WTC11 (cell line): ENCODE results near the gene ST8SIA6. TPM values are rescaled to one million over a fixed set of nuclear protein-coding genes. Genes with fewer than 3 reads are reported as not detected.

Experiments used
- ATAC-seq: fragments of 200-7000 bp; cut with Tn5 transposase; 2 replicates; pipeline ENCODE4 v1.10.0; 2021; ENCODE audit warnings: mild to moderate bottlenecking, moderate library complexity
- CTCF ChIA-PET: fragments of 300-600 bp; sonication (Branson Sonifier 250); formaldehyde crosslinking; loops from one replicate; lab custom pipeline; 2021; ENCODE audit warnings: antibody characterized with exemption; lab: Charles Lee
- POLR2A ChIA-PET: fragments of 350-600 bp; sonication (Branson Sonifier 250); formaldehyde crosslinking; loops from one replicate; lab custom pipeline; 2021; ENCODE audit warnings: antibody characterized with exemption; lab: Charles Lee
- DNase-seq: peaks from one replicate; pipeline ENCODE4 v3.0.0; 2021; ENCODE audit warnings: low spot score
- H3K27ac Mint-ChIP-seq: 2 replicates; pipeline ENCODE4 v1.8.0; 2021; ENCODE audit warnings: mixed read lengths
- H3K27me3 Mint-ChIP-seq: 2 replicates; pipeline ENCODE4 v1.8.0; 2021; ENCODE audit warnings: low read depth, mild to moderate bottlenecking, moderate library complexity, mixed read lengths
- H3K36me3 Mint-ChIP-seq: 2 replicates; pipeline ENCODE4 v1.8.0; 2021; ENCODE audit warnings: mixed read lengths
- H3K4me1 Mint-ChIP-seq: 2 replicates; pipeline ENCODE4 v1.8.0; 2022; ENCODE audit warnings: mixed read lengths
- H3K4me3 Mint-ChIP-seq: 2 replicates; pipeline ENCODE4 v1.8.0; 2021; ENCODE audit warnings: mild to moderate bottlenecking, moderate library complexity, mixed read lengths
- H3K9me3 Mint-ChIP-seq: 2 replicates; pipeline ENCODE4 v1.8.0; 2021; ENCODE audit warnings: mixed read lengths
- CBFB ChIP-seq: sonication (generic); formaldehyde crosslinking; IDR thresholded peaks from 2 replicates; pipeline ENCODE4 v1.8.1; 2022; ENCODE audit warnings: mild to moderate bottlenecking, low read depth, missing genetic modification reagents
- FOXP1 ChIP-seq: sonication (generic); formaldehyde crosslinking; IDR thresholded peaks from 2 replicates; pipeline ENCODE4 v1.8.0; 2022; ENCODE audit warnings: missing genetic modification reagents, mild to moderate bottlenecking, moderate library complexity, borderline replicate concordance
- GTF2I ChIP-seq: fragments of 250-450 bp; sonication (Bioruptor Pico); conservative IDR thresholded peaks from 2 replicates; pipeline ENCODE4 v1.4.0; 2021; ENCODE audit warnings: mild to moderate bottlenecking
- HMGA2 ChIP-seq: fragments of 250-450 bp; sonication (Bioruptor Pico); IDR thresholded peaks from 2 replicates; pipeline ENCODE4 v1.4.0; 2021; ENCODE audit warnings: mild to moderate bottlenecking, moderate library complexity
- JUN ChIP-seq: sonication (generic); formaldehyde crosslinking; IDR thresholded peaks from 2 replicates; pipeline ENCODE4 v1.8.0; 2023; ENCODE audit warnings: mild to moderate bottlenecking, missing genetic modification reagents
- PRRX2 ChIP-seq: fragments of 250-450 bp; sonication (Bioruptor Pico); IDR thresholded peaks from 2 replicates; pipeline ENCODE4 v1.8.0; 2021; ENCODE audit warnings: mild to moderate bottlenecking
- RORB ChIP-seq: fragments of 250-450 bp; sonication (Bioruptor Pico); IDR thresholded peaks from 2 replicates; pipeline ENCODE4 v1.9.0; 2021; ENCODE audit warnings: mild to moderate bottlenecking
- SMAD4 ChIP-seq: sonication (generic); formaldehyde crosslinking; IDR thresholded peaks from 2 replicates; pipeline ENCODE4 v1.8.0; 2022; ENCODE audit warnings: mild to moderate bottlenecking, missing genetic modification reagents
- TP53 ChIP-seq: sonication (generic); formaldehyde crosslinking; IDR thresholded peaks from 2 replicates; pipeline ENCODE4 v1.8.1; 2023; ENCODE audit warnings: mild to moderate bottlenecking, missing genetic modification reagents
- ZNF121 ChIP-seq: sonication (generic); formaldehyde crosslinking; IDR thresholded peaks from 2 replicates; pipeline ENCODE4 v1.8.0; 2023; ENCODE audit warnings: missing genetic modification reagents
- ZNF232 ChIP-seq: sonication (generic); formaldehyde crosslinking; IDR thresholded peaks from 2 replicates; pipeline ENCODE4 v1.8.0; 2022; ENCODE audit warnings: mild to moderate bottlenecking, missing genetic modification reagents
- total RNA-seq: library from RNA; stranded (reverse); gene quantifications from 3 replicates; pipeline ENCODE4 v1.2.3, GENCODE V29; 2021
- TF ChIP-seq, protein P1 (sequence below): sonication (generic); formaldehyde crosslinking; IDR thresholded peaks from 2 replicates; pipeline ENCODE4 v1.8.1; 2023; ENCODE audit warnings: mild to moderate bottlenecking, missing genetic modification reagents, borderline replicate concordance
- TF ChIP-seq, protein P2 (sequence below): fragments of 250-450 bp; sonication (Bioruptor Pico); IDR thresholded peaks from 2 replicates; pipeline ENCODE4 v1.9.0; 2021; ENCODE audit warnings: mild to moderate bottlenecking
- TF ChIP-seq, protein P3 (sequence below): fragments of 250-450 bp; sonication (Bioruptor Pico); IDR thresholded peaks from 2 replicates; pipeline ENCODE4 v1.8.0; 2021; ENCODE audit warnings: mild to moderate bottlenecking
- TF ChIP-seq, protein P4 (sequence below): sonication (generic); formaldehyde crosslinking; IDR thresholded peaks from 2 replicates; pipeline ENCODE4 v1.8.0; 2022; ENCODE audit warnings: mild to moderate bottlenecking, missing genetic modification reagents
- TF ChIP-seq, protein P5 (sequence below): fragments of 250-450 bp; sonication (Bioruptor Pico); IDR thresholded peaks from 2 replicates; pipeline ENCODE4 v2.1.2; 2022; ENCODE audit warnings: mild to moderate bottlenecking, moderate library complexity

Gene ST8SIA6
- total RNA-seq, 1 experiment from 2014 or later, result 3.5 TPM

DNA sequence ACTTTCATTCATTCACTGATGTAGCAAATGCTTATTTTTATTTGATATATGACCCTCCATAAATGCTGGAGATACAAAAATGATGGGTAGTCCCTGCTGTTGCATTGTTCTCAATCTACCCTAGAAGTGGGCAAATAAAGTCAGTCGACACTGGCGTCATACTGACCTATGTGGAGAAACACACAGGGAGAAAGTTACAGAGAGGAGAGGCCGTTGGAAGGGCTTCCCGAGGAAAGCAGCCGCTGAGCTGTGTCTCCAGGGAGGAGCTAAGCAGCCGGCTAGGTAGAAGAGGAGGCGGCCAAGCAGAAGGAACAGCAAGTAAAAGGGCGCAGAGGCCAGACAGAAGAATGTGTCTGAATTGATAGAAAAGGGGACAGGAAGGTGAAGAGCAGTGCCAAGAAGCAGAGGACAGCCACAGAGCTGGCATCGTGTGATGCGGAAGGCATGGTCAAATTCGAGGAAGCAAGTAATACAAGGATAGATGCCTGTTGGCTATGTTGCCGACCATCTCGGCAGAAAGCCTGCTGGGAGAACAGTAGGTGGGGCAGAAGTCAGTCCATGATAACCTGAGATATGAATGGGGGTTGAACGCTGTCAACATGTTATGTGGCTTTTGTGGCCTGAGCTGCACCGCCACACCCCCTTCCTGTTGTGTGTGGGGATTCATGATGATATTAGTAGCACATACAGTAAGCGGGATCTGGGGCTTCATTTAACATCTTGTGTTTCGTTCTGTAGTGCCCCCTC lies 25.9 kb downstream of the ST8SIA6 start:
- DNase-seq (no peak), ATAC-seq (peak; percentile 60)
- Mint-ChIP-seq H3K4me1 (peaks cover 14% of the 10 kb centered on the region), H3K27me3 (no peaks in the 10 kb centered on the region), H3K9me3 (no peaks in the 10 kb centered on the region), H3K4me3 (no peak overlapping the region), H3K36me3 (no peaks in the 10 kb centered on the region)
- CTCF ChIA-PET, result interaction anchor here (1.0 to 1.4 kb wide), 3 partner anchors 17 to 52 kb away, joined by 4 to 7 read pairs (median 5); no protein-coding TSS in a partner anchor
- POLR2A ChIA-PET, result no interaction called here
- TF ChIP-seq GTF2I (CRISPR knock-in tag) (no peak), JUN (CRISPR knock-in tag) (no peak), FOXP1 (no peak), SMAD4 (CRISPR knock-in tag) (no peak), RORB (CRISPR knock-in tag) (no peak)
- TF ChIP-seq, protein P1, sequence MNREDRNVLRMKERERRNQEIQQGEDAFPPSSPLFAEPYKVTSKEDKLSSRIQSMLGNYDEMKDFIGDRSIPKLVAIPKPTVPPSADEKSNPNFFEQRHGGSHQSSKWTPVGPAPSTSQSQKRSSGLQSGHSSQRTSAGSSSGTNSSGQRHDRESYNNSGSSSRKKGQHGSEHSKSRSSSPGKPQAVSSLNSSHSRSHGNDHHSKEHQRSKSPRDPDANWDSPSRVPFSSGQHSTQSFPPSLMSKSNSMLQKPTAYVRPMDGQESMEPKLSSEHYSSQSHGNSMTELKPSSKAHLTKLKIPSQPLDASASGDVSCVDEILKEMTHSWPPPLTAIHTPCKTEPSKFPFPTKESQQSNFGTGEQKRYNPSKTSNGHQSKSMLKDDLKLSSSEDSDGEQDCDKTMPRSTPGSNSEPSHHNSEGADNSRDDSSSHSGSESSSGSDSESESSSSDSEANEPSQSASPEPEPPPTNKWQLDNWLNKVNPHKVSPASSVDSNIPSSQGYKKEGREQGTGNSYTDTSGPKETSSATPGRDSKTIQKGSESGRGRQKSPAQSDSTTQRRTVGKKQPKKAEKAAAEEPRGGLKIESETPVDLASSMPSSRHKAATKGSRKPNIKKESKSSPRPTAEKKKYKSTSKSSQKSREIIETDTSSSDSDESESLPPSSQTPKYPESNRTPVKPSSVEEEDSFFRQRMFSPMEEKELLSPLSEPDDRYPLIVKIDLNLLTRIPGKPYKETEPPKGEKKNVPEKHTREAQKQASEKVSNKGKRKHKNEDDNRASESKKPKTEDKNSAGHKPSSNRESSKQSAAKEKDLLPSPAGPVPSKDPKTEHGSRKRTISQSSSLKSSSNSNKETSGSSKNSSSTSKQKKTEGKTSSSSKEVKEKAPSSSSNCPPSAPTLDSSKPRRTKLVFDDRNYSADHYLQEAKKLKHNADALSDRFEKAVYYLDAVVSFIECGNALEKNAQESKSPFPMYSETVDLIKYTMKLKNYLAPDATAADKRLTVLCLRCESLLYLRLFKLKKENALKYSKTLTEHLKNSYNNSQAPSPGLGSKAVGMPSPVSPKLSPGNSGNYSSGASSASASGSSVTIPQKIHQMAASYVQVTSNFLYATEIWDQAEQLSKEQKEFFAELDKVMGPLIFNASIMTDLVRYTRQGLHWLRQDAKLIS (CRISPR knock-in tag), result no peak
- TF ChIP-seq, protein P2, sequence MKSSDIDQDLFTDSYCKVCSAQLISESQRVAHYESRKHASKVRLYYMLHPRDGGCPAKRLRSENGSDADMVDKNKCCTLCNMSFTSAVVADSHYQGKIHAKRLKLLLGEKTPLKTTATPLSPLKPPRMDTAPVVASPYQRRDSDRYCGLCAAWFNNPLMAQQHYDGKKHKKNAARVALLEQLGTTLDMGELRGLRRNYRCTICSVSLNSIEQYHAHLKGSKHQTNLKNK (CRISPR knock-in tag), result no peak
- TF ChIP-seq, protein P3, sequence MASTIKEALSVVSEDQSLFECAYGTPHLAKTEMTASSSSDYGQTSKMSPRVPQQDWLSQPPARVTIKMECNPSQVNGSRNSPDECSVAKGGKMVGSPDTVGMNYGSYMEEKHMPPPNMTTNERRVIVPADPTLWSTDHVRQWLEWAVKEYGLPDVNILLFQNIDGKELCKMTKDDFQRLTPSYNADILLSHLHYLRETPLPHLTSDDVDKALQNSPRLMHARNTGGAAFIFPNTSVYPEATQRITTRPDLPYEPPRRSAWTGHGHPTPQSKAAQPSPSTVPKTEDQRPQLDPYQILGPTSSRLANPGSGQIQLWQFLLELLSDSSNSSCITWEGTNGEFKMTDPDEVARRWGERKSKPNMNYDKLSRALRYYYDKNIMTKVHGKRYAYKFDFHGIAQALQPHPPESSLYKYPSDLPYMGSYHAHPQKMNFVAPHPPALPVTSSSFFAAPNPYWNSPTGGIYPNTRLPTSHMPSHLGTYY (CRISPR knock-in tag), result no peak
- TF ChIP-seq, protein P4, sequence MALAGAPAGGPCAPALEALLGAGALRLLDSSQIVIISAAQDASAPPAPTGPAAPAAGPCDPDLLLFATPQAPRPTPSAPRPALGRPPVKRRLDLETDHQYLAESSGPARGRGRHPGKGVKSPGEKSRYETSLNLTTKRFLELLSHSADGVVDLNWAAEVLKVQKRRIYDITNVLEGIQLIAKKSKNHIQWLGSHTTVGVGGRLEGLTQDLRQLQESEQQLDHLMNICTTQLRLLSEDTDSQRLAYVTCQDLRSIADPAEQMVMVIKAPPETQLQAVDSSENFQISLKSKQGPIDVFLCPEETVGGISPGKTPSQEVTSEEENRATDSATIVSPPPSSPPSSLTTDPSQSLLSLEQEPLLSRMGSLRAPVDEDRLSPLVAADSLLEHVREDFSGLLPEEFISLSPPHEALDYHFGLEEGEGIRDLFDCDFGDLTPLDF, result no peak
- TF ChIP-seq, all 79 proteins: peak for 0
- H3K27ac Mint-ChIP-seq, result no peak overlapping the region

DNA sequence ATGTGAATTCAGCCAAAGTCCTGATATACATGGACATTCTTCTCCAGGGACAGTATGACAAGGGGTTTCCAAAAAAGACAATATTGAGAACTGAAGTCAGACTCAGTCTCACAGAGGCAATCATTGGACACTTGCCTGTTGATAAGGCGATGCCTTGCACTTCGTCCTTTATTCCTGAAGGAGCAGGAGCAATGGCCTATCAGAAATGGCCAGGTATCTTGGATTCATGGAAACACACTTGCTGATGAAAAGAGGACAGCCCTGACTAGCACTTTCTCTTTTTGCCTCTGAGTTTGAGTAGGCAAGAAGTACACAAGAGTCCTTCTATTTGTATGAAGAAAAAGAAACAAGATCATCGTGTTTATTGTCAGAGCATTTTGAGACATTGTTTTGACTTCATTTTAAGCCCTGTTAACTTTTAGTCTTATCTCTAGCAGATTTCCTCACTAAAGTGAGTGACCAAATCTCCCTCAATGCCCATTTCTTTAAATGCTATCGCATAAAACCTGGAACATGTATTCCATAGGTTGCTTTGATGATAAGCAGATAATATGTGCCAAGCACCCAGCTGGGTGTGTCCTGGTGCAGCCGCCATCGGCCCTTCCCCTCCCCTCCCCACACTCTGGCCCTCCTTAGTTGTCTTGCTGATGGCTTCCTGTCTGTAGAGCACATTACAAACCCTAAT lies 26.6 kb downstream of the ST8SIA6 start:
- H3K4me3 Mint-ChIP-seq, result no peak overlapping the region
- no peaks in the 10 kb centered on the region for H3K36me3 Mint-ChIP-seq
- ATAC-seq (no peak), DNase-seq (no peak)
- no peaks in the 10 kb centered on the region for H3K27me3 Mint-ChIP-seq
- POLR2A ChIA-PET, result no interaction called here
- no peaks in the 10 kb centered on the region for H3K9me3 Mint-ChIP-seq
- CTCF ChIA-PET, result interaction anchor here (1.0 to 1.4 kb wide), 3 partner anchors 16 to 52 kb away, joined by 4 to 7 read pairs (median 5); no protein-coding TSS in a partner anchor
- no peak overlapping the region for H3K27ac Mint-ChIP-seq
- TF ChIP-seq, protein P5, sequence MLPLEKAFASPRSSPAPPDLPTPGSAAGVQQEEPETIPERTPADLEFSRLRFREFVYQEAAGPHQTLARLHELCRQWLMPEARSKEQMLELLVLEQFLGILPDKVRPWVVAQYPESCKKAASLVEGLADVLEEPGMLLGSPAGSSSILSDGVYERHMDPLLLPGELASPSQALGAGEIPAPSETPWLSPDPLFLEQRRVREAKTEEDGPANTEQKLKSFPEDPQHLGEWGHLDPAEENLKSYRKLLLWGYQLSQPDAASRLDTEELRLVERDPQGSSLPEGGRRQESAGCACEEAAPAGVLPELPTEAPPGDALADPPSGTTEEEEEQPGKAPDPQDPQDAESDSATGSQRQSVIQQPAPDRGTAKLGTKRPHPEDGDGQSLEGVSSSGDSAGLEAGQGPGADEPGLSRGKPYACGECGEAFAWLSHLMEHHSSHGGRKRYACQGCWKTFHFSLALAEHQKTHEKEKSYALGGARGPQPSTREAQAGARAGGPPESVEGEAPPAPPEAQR (CRISPR knock-in tag), result no peak
- TF ChIP-seq ZNF121 (no peak), JUN (CRISPR knock-in tag) (no peak), HMGA2 (no peak), TP53 (CRISPR knock-in tag) (no peak), PRRX2 (CRISPR knock-in tag) (no peak), CBFB (CRISPR knock-in tag) (no peak), ZNF232 (no peak)
- H3K4me1 Mint-ChIP-seq, result peaks cover 14% of the 10 kb centered on the region
